GM18870 (cell line): ENCODE data around the gene CRYBA1.
"Not testable (repeated sequence)": the region's sequence is repeated elsewhere in the genome, so short reads cannot be mapped to it uniquely, and the experiment has no call there.

ENCODE experiments used
- ATAC-seq: cut with Tn5 transposase; IDR thresholded peaks from one replicate; pipeline ENCODE4 v1.9.1; 2021; ENCODE audit warnings: moderate library complexity; ENCODE audit not compliant: unreplicated experiment

CRYBA1 gene

GRCh38 chr17:29237476-29238132, 9.1 kb upstream of the CRYBA1 start:
- ATAC-seq = no peak

- ATAC-seq = no peak
Measured at GRCh38 chr17:29238133-29238850, 8.4 kb upstream of the CRYBA1 start.

- no peak for ATAC-seq
Measured at GRCh38 chr17:29240477-29240876, 6.2 kb upstream of the CRYBA1 start.

GRCh38 chr17:29240968-29241963, 5.4 kb upstream of the CRYBA1 start:
- ATAC-seq = no peak

GRCh38 chr17:29242051-29242450, 4.6 kb upstream of the CRYBA1 start:
- ATAC-seq = no peak

- ATAC-seq = no peak
Measured at GRCh38 chr17:29242790-29243189, 3.9 kb upstream of the CRYBA1 start.

- no peak for ATAC-seq
Measured at GRCh38 chr17:29243792-29244191, 2.9 kb upstream of the CRYBA1 start.

GRCh38 chr17:29245401-29245800, 1.3 kb upstream of the CRYBA1 start:
- ATAC-seq = no peak

GRCh38 chr17:29247219-29247618, 560 bp downstream of the CRYBA1 start:
- ATAC-seq = no peak

GRCh38 chr17:29248845-29249244, 2.2 kb downstream of the CRYBA1 start:
- no peak for ATAC-seq

- ATAC-seq = no peak
Measured at GRCh38 chr17:29250666-29251065, 4.0 kb downstream of the CRYBA1 start.

- ATAC-seq = no peak
Measured at GRCh38 chr17:29251184-29251583, 4.5 kb downstream of the CRYBA1 start.

GRCh38 chr17:29252101-29252791, 5.6 kb downstream of the CRYBA1 start:
- ATAC-seq = no peak

GRCh38 chr17:29253037-29253436, 6.4 kb downstream of the CRYBA1 start:
- ATAC-seq = no peak

- ATAC-seq = no peak
Measured at GRCh38 chr17:29255926-29256522, 9.4 kb downstream of the CRYBA1 start.

GRCh38 chr17:29256735-29257466, 10.2 kb downstream of the CRYBA1 start:
- ATAC-seq = no peak

- ATAC-seq = no peak
Measured at GRCh38 chr17:29257756-29258155, 11.1 kb downstream of the CRYBA1 start.

- no peak for ATAC-seq
Measured at GRCh38 chr17:29263916-29264315, 17.3 kb downstream of the CRYBA1 start.

GRCh38 chr17:29271980-29272379, 25.3 kb downstream of the CRYBA1 start:
- not testable (repeated sequence) for ATAC-seq

GRCh38 chr17:29273924-29274323, 27.3 kb downstream of the CRYBA1 start:
- ATAC-seq = no peak
